ENCODE measurements around the gene EIF2S1.
A peak's percentile ranks its signal among the peaks of the same experiment; 100 is the strongest.
"Not testable (repeated sequence)": the region's sequence is repeated elsewhere in the genome, so short reads cannot be mapped to it uniquely, and the experiment has no call there.

The EIF2S1 gene

DNA sequence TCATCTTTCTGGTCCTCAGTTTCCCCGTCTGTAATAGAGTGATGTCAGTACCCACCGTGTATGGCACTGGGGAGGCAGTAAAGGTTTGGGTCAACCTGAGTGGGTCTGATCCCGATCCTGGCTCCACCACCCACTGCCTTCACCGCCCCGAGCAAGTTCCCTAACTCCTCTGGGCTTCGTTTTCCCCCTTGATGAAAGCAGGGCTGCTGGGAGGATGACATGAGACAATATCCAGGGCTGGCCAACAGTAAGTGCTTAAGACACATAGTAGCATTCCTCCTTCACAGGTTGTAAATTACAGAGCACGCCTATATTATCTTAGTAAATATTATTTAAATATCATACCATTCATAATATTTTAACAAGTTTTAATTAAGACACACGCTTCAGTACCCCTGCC lies 51.2 kb downstream of the EIF2S1 start:
- DNase-seq (ENCODE audit: low read depth in 3 of 3), result no peak

DNA sequence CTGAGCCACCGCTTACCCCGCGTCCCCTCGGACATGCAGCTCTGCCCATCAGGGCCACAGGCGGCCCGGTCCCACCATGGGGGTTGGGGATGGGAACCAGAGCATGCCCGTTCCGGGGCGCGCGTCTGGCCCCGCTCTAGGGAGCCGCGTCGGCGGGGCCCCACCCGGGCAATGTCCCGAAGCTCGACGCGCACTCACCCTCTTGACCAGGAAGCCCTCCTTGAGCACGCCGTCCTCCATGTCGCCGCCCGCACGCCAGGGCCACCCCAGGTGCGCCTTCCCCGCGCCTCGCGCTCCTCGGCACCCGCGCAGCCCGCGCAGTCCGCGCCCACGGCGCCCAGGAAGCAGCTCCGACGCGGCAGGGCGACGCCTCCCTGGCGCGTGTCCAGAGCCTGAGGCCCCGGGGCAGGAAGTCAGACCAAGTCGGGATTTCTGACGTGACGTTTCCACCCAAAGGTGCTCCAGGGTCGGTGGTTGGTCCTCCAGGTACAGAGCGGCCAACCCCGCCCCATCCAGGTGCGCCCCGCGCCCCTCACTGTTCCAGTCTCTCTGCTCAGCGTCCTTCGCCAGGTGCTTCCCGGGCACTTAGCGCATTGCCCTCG lies 51.8 kb downstream of the EIF2S1 start, which contains the start of gene PLEK2:
Gene PLEK2 (minus strand): TSS at position 346 of the 602 bp plus-strand sequence. CDS start 106 bp downstream, at position 240.
- DNase-seq (ENCODE audit: low read depth in 3 of 3), result peak; percentile 7 to 33 (median 22)

DNA sequence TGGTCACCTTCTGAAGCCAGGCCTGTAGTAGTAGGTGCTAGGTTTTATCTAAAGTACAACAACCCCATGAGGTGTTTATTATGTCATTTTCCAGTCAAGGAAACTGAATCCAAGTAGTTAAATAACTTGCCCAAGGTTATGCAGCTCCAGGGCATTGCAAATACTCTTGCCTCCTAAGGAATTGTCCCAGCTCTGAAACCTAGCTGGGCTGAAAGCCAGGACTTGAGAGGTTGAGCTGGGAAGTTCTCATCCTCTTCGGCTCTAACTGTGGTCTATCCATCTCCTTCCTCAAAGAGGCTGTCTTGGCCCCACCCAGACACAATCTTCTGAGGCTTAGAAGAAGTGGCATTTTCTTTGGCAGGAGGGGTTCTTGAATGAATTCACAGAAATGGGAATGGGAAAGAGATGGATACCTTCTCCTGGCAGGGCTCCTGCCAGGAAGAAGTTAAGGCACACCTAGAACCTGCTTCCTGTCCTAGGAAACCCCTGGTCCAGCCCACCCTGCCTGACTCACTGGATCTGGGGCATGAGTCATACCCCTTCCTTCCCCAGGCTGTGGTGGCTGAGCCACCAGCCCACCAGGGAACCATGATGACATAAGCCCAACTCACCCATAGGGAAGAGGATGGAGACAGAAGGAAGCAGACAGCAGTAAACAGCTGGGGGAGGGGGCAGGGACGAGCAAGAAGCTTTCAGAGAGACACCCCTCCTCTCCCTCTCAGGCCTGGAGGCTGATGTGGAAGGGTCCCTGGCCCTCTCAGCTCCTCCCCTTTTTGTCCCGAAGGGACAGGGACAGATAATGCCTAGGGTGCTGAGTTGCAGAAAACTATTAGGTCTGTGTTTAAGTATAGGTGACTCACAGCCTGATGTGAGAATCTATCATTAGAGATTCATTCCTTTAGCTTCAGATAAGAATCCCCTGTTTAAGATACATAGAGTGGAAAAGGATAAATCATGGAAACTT lies 54.0 kb downstream of the EIF2S1 start:
- peak in 1 of 3 donors; percentile 26 for DNase-seq (ENCODE audit: low read depth in 3 of 3)

DNA sequence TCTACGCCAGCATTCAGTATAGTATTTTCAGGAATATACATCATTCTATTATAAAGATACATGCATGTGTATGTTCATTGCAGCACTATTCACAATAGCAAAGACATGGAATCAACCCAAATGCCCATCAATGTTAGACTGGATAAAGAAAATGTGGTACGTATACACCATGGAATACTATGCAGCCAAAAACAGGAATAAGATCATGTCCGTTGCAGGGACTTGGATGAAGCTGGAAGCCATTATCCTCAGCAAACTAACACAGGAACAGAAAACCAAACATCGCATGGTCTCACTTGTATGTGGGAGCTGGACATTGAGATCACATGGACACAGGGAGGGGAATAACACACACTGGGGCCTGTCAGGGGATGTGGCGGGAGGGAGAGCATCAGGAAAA lies 55.5 kb downstream of the EIF2S1 start:
- not testable (repeated sequence) for DNase-seq (ENCODE audit: low read depth in 3 of 3)

DNA sequence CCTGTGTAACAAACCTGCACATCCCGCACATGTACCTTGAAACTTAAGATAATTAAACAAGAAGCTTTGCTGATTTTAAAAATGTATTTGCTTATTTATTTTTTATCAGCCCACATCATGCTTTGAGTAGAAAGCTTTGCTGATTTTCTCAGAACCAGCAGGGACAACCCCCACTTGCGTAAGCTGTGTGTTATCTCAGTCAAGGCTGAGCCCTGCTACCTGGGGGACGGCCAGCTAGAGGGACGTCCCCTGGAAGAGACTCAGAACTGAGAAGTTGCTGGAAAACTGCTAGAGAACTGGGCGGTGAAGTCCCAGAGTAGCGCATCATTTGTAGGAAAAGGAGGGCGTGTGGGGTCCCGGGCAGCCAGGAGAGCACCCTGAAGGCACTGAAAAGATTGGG lies 56.0 kb downstream of the EIF2S1 start:
- no peak for DNase-seq (ENCODE audit: low read depth in 3 of 3)

DNA sequence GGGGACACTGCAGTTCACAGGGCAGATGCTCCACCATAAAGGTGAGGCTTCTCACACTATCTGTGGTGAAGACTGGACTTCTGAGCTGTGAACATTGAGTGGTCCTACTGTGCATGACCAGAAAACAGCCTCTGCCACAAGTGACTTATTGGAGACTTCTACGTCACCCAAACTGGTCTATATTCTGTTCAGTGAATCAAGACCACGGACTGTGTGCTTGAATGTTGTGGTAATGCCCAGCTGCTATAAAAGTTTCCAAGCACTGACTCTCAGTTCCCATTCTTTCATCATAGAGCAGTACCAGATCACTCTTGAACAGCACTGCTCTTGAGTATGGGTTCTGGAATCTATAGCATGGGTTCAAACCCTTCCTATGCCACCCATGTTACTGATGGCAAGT lies 56.7 kb downstream of the EIF2S1 start:
- no peak for DNase-seq (ENCODE audit: low read depth in 3 of 3)

DNA sequence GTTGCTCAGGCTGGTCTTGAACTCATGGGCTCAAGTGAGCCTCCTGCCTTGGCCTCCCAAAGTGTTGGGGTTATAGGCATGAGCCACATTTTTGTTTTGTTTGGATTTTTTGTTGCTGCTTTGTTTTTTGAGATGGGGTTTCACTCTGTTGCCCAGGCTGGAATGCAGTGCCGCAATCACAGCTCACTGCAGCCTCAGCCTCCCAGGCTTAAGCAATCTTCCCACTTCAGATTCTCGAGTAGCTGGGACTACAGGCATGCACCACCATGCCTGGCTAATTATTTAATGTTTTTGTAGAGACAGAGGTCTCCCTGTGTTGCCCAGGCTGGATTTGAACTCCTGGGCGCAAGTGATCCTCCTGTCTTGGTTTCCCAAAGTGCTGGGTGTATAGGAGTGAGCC lies 57.5 kb downstream of the EIF2S1 start:
- no peak for DNase-seq (ENCODE audit: low read depth in 3 of 3)

DNA sequence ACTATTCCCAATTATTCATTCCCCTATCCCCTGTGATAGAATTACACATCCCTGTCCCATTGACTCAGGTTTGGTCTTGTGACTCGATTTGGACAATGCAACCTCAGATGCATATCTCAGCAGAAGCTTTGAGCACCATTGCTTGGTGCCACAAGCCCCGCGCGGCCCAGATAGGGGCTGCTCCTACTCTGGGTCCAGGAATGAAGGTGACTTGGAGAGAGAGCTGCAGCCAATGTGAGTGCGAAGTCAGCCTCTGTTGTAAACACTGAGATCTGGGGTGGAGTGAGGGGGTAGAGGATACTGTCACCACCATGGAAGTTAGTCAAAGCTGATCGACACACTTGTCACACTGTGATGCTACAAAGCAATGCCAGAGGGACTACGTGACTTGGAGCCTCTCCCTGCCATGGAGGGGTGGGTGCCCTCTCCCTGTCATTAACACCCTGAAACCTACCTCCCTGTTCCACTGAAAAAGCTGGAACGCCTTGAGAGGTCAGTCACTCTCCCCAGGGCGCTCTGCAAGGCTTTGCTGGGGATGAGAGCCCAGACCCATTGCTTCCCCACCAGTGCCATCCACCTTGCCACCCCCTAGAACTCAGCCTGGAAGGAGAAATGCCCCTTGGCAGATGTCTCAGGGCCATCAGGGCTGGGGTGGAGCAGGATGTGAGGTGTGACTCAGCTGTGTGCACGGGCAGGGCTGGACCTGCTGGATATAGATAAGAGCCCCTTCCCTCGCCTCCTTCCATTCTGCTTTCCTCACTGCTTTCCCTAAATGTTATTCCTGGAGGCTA lies 58.5 kb downstream of the EIF2S1 start:
- no peak for DNase-seq (ENCODE audit: low read depth in 3 of 3)

DNA sequence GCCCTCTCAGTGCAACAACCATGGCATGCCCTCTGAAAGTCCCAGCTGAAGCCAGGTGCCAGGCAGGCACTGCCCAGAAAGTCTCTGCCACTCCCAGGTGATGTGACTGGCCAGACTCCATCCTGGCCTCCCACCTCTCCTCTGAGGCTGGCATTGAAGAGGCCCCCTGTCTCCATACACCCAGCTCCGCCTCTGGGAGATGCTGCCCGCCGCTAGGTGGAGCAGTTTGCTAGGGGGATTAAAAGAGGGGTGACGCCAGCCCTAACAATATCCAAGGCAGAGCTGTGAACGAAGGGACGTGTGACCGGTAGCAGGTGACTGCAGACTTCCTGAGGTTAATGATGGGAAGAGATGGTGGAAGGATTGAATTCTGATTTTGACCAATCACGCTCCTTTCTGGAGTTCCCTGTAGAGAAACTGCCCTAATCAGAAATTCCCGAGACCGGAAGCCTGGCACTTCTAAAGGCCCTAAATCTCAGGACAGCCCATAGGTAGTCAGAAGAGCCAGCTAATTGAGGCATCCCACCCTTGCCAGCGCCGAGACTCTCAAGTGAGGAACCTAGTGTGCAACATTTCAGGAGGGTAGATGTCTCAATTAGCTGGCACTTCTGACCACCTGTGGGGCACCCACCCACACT lies 60.1 kb downstream of the EIF2S1 start:
- peak in 1 of 3 donors; percentile 36 for DNase-seq (ENCODE audit: low read depth in 3 of 3)

DNA sequence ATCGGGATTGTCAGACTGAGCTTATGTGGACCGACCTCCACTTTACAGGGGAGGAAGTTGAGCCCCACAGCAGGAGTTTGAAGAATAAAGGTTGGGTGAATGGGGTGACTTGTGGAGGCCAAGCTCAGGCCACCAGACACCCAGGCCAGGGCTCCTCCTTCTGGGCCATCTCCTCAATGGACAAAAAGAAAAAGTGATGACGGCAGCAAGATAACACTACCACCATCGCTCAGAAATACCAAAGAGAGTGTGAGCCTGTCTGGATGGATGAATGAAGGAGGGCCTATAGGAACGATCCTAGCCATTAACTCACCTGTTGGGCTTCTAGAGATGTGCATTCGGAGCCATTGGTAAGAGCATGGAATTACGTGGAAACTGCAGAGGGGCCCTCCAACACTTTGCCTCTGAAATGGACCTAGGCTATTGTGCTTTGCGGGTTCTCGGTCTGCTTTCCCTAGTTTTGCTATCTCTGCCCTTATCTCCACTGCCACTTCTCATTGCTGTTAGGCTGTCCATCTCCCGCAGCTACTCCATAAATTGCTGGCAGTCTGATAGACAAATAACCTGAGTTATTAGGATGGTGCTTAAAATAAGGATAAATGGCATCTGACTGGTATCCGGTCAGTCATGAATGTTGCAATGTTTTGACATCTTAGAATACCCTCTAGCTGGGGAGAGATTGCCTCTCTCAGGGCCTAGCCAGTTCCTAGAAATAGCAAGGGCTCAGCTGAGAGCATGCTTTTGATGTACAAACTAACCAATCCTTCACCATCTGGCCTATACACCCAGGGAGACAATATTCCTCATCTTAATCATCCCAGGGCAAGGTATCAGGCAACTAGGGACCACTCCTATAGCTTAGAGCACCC lies 61.5 kb downstream of the EIF2S1 start:
- DNase-seq (ENCODE audit: low read depth in 3 of 3), result no peak

DNA sequence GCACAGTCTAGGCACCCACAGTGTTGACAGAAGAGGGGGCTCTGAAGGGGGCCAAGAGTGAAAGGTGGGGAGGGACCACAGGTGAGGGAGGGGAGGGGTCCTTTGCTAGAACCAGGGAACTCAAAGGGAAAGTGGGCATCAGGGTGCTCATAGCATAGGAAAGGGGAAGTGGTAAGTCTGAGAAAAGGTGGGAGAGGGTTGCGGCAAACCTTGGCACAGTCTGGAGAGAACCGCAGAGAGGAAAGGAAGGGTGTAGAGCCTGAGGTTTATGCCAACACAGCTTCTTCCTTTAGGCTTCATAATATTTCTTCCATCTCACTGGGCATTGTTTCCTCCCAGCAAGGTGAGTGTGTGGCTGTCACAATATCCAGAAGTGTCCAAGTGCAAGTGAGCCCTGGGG lies 63.3 kb downstream of the EIF2S1 start:
- no peak for DNase-seq (ENCODE audit: low read depth in 3 of 3)

DNA sequence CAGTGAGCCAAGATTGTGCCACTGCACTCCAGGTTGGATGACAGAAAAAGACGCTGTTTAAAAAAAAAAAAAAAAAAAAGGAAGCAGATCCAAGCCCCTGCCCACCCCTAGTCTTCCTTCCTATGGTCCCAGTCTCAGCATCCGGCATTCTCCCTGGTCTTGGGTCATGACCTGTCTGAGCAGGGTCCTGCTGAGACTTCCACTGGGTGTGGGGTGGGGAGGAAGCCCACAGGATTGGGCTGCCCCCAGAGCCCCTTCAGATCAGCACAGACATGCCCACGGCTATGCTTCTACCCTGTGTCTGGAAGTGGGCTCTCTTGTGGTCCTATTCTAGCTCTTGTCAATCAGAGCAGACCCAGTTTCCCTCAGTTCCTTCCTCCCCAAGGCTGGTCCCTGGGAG lies 64.4 kb downstream of the EIF2S1 start:
- DNase-seq (ENCODE audit: low read depth in 3 of 3), result no peak

DNA sequence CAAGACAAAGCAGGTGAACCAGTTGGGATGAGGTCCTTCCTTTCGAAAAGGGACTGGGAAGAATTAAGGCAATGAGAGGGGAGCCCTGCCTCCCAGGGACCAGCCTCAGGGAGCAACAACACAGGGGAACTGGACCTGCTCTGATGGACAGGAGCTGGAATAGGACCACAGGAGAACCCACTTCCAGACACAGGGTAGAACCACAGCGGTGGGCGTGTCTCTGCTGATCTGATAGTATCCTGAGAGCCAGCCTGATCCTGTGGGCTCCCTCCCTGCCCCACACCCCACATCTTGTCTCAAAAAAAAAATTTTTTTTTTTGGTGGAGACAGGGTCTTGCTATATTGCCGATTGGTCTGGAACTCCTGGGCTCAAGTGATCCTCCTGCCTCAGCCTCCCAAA lies 65.5 kb downstream of the EIF2S1 start:
- DNase-seq (ENCODE audit: low read depth in 3 of 3), result no peak

DNA sequence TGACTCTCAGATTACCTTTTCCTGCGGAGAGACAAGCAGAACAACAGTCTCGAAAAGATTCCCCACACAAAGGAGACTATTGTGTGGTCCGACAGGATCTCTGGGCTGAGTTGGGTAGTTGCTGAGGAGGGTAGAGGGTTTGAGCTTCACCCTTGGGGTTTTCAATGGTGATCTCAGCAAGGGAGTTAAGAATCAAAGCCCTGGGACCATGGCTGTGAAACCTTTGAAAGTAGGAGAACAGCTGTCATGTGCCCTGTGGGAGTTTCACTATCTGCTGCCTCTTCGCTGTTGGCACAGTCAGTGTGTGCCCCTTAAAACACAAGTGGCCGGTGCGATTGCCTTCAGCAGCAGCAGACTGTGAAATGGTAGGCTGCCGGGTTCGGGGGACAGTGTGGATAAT lies 66.0 kb downstream of the EIF2S1 start:
- no peak for DNase-seq (ENCODE audit: low read depth in 3 of 3)

DNA sequence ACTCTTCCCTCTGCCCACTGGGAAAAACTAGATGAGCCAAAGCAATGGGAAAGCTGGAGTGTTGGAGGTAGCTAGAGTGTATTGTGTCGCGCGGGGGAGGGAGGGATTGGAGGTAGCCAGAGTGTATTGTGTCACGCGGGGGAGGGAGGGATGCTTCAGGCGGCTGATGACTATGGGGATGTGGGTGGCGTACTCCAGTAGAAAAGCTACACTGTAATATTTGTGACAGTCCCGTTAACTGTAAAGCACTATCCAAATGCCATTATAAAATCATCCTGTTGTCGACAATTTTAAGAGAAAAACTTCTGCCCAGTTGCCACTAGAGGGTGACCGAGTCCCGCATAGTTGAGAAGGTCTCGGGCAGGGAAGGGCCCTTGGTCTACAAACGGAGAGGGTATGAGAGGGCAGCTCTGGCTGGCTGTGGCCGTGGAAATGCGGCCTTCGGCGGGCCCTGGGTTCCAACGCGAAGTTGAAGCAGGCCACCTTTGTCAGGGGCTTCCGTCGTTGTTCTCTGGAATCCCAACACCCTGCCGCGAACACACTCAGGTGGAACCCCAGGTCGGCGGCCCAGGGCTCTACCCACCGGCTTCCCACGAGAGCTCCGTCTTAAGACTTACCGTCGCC lies 67.0 kb downstream of the EIF2S1 start:
- DNase-seq (ENCODE audit: low read depth in 3 of 3), result peak; percentile 49 to 57 (median 50)

DNA sequence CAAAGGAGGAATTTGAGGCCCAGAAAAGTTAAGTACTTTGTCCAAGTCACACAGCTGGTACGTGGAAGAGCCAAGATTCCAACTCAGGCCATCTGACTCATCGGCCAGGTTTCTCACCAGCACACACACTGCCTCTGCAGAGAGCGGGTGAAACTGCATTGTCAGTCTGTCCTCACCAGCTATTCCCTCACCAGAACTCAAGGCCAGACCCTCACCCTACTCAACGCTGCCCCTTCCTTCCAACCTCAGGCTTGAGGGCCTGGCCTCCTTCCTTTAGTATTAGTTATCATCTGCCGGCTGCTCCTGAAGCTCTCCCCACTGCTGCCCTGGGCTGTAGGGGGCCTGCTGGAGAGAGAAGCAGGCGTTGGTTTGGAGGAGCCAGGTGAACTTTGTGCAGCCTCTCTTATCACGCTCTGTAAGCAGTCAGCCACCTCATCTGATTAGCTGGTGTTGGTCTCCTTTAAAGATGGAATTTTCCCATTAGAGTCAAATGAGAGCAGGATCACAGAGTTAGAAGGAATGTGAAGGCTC lies 68.4 kb downstream of the EIF2S1 start:
- no peak for DNase-seq (ENCODE audit: low read depth in 3 of 3)

DNA sequence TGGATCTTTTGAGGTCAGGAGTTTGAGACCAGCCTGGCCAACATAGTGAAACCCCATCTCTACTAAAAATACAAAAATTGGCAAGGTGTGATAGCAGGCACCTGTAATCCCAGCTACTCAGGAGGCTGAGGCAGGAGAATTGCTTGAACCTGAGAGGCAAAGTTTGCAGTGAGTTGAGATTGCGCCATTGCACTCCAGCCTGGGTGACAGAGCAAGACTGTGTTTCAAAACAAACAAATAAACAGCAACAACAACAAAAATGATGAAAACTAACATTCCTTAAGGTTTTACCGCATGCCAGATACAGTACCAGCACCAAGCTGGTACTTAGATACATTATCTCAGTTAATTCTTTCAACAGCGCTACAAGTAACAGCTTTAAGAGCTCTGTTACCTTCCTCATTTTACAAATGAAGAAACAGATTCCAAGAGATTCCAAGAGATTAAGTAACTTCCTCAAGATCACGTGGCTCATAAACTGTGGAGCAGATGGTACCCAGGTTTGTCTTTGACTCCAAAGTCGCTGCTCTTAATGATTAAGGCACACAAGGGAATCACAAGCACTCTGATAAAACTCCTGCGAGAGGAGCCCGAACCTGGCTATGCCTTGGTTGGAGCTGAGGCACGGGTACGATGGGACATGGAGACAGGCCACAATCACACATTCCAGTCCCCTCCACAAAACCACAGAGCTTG lies 69.5 kb downstream of the EIF2S1 start:
- DNase-seq (ENCODE audit: low read depth in 3 of 3), result no peak

DNA sequence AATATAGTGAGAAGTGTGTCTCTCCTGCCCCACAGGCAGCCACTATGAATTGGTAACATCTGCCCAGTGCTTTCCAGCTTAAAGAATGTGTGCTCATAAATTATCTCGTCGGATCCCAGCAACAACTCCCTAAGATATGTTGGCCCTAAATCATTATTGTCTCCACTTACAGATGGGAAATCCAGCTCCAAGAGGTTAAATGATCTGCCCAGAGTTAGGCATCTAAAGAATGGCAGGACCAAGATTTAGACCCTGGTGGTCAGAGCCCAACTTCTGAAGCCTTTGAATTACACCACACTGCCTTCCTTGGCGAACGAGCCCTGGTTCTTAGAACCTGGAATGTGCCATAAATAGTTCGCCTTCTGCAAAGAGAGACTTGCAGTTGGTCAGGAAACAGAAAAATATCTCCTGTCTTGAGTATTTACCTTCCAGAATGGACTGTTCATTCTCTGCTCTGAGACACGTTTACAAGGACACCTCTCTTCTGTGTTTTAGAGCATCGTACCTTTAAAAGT lies 72.0 kb downstream of the EIF2S1 start:
- DNase-seq (ENCODE audit: low read depth in 3 of 3), result no peak

DNA sequence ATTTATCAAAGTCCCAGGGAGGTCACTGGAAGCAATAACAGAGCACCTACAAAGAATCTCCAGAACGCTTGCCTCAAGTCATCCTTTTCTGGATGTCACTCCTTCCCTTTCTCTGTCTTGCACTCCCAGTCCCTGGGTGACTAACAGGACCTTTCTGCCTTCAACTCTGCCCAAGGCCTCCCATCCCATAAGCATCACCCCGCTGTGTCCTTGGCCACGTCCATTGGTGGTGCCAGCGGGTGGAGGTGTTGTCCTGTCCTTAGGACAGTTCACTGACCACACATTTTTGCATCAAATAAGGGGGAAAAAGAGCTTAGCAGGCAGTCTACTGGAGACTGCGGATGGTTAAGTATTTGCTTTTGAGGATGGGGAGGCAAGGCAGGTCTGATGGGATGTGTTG lies 75.5 kb downstream of the EIF2S1 start:
- no peak for DNase-seq (ENCODE audit: low read depth in 3 of 3)

All from stimulated activated CD4-positive, alpha-beta T cell treated with anti-CD3 and anti-CD28 coated beads, TNF-alpha, amount 100 ng/mL, for 48 hours (primary cell).